ENCODE measurements around the gene BEND3. TPM values are rescaled to one million over a fixed set of nuclear protein-coding genes. Genes with fewer than 3 reads are reported as not detected.

BEND3 gene
- polyA plus RNA-seq, 3 donors: 0.17 to 0.52 (median 0.24) TPM

DNA sequence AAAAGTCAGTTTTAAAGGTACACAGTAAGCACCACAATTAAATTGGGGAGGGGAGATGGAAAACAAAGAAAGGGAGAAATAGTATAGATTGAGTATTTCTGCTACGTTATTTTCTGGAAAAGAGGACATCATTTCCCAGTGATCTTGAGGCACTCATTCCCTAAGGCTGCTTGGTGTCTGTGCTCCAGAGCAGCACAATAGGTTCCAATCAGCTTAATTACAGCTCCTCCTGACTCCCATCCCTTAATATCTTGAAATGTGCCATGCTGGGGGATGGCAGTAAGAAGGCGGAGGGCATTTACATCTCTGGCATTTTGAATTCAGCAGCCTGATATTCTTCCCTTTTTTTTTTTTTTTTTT is 39.5 kb upstream of the BEND3 start:
- Histone ChIP-seq H3K27ac (ENCODE audit: low read depth in 1 of 2, low read length in 2 of 2) (no peak overlapping the region), H3K9ac (ENCODE audit: insufficient read depth, low read length, poor library complexity, severe bottlenecking) (no peak overlapping the region), H3K27me3 (ENCODE audit: control insufficient read depth in 2 of 2, insufficient read depth in 2 of 2, low read length in 2 of 2) (no peaks in the 10 kb centered on the region), H3K4me3 (replicated peaks in 1 of 3; ENCODE audit: low read depth in 2 of 3, low read length in 3 of 3) (no peak overlapping the region), H3K79me2 (ENCODE audit: insufficient read depth, low read length) (no peaks in the 10 kb centered on the region), H3K4me1 (ENCODE audit: control insufficient read depth in 1 of 2, insufficient read depth in 2 of 2, low read length in 2 of 2) (no peaks in the 10 kb centered on the region), H3K9me3 (replicated peaks in 1 of 2; ENCODE audit: control insufficient read depth in 1 of 2, insufficient read depth in 1 of 2, low read length in 2 of 2) (no peaks in the 10 kb centered on the region), H3K36me3 (replicated peaks in 1 of 2; ENCODE audit: control insufficient read depth in 1 of 2, insufficient read depth in 2 of 2, low read length in 2 of 2) (no peaks in the 10 kb centered on the region), H4K20me1 (ENCODE audit: insufficient read depth, low read length) (no peaks in the 10 kb centered on the region), H3K4me2 (replicated peaks; ENCODE audit: extremely low read depth, low read length, poor library complexity, severe bottlenecking) (no peak overlapping the region), H2AFZ (ENCODE audit: insufficient read depth, low read depth, low read length, poor library complexity, severe bottlenecking) (no peak overlapping the region)
- intact Hi-C loops (cut with micrococcal nuclease): no loop called here
- TF ChIP-seq, protein P1, sequence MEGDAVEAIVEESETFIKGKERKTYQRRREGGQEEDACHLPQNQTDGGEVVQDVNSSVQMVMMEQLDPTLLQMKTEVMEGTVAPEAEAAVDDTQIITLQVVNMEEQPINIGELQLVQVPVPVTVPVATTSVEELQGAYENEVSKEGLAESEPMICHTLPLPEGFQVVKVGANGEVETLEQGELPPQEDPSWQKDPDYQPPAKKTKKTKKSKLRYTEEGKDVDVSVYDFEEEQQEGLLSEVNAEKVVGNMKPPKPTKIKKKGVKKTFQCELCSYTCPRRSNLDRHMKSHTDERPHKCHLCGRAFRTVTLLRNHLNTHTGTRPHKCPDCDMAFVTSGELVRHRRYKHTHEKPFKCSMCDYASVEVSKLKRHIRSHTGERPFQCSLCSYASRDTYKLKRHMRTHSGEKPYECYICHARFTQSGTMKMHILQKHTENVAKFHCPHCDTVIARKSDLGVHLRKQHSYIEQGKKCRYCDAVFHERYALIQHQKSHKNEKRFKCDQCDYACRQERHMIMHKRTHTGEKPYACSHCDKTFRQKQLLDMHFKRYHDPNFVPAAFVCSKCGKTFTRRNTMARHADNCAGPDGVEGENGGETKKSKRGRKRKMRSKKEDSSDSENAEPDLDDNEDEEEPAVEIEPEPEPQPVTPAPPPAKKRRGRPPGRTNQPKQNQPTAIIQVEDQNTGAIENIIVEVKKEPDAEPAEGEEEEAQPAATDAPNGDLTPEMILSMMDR (IDR thresholded peaks at IDR 0.05): no peak
- H3K4me3 Mint-ChIP-seq: no peak overlapping the region
- WGBS (ENCODE audit: insufficient coverage): 100% methylated on average over 1 of the region's 2 CpGs
- DNase-seq: no peak
- peaks cover 6 to 7% of the 10 kb centered on the region in 2 donors for H3K36me3 Mint-ChIP-seq
- H3K4me1 Mint-ChIP-seq: peaks cover 1% of the 10 kb centered on the region
- H3K9me3 Mint-ChIP-seq: no peaks in the 10 kb centered on the region
- H3K27me3 Mint-ChIP-seq (ENCODE audit: low read depth in 3 of 3): peaks cover 0 to 2% (median 0%) of the 10 kb centered on the region in 3 donors
- H3K27ac Mint-ChIP-seq: no peak overlapping the region

DNA sequence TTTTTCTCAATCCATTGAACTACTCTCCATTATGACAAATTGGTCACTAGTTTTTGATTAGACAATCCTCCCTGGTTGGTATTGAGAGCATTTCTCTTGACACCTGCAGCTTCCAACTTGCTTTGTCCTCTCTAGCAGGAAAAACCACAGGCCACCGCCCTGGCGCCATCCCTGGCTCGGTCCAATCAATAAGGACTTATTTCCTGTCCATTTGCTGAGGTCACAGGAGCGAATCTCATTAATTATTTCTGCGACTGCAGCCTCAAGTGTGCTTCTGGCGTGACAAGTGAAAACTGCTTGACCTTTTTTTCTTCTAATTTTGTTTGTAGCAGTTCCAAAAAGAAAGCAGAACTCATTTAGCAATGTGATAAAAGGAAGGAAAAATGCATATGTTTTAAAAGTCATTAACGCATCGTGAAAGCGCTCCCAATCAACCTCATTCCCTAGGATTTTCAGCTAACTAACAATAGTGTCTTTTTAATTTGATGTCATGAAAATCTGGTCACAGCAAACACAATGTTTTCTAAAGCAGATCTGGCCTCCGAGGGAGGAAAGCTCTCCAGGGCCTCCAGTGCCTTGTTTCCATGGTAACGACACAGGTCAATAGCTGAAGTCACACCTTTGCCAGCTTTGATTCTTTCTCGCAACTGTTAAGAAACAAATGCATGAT is 39.0 kb upstream of the BEND3 start:
- H3K36me3 Mint-ChIP-seq: peaks cover 6 to 7% of the 10 kb centered on the region in 2 donors
- H2AFZ ChIP-seq (ENCODE audit: insufficient read depth, low read depth, low read length, poor library complexity, severe bottlenecking): no peak overlapping the region
- WGBS (ENCODE audit: insufficient coverage): 88% methylated on average over 5 of the region's 12 CpGs
- no peaks in the 10 kb centered on the region for H3K4me1 ChIP-seq (ENCODE audit: control insufficient read depth in 1 of 2, insufficient read depth in 2 of 2, low read length in 2 of 2)
- H3K27me3 ChIP-seq (ENCODE audit: control insufficient read depth in 2 of 2, insufficient read depth in 2 of 2, low read length in 2 of 2): no peaks in the 10 kb centered on the region
- H3K9ac ChIP-seq (ENCODE audit: insufficient read depth, low read length, poor library complexity, severe bottlenecking): no peak overlapping the region
- no peak for DNase-seq
- no peak overlapping the region for H3K4me3 ChIP-seq (replicated peaks in 1 of 3; ENCODE audit: low read depth in 2 of 3, low read length in 3 of 3)
- TF ChIP-seq, protein P1 (IDR thresholded peaks at IDR 0.05): no peak
- no peaks in the 10 kb centered on the region for H4K20me1 ChIP-seq (ENCODE audit: insufficient read depth, low read length)
- no peak overlapping the region for H3K27ac ChIP-seq (ENCODE audit: low read depth in 1 of 2, low read length in 2 of 2)
- H3K79me2 ChIP-seq (ENCODE audit: insufficient read depth, low read length): no peaks in the 10 kb centered on the region
- intact Hi-C loops (cut with micrococcal nuclease): no loop called here
- H3K9me3 ChIP-seq (replicated peaks in 1 of 2; ENCODE audit: control insufficient read depth in 1 of 2, insufficient read depth in 1 of 2, low read length in 2 of 2): no peaks in the 10 kb centered on the region
- no peaks in the 10 kb centered on the region for H3K36me3 ChIP-seq (replicated peaks in 1 of 2; ENCODE audit: control insufficient read depth in 1 of 2, insufficient read depth in 2 of 2, low read length in 2 of 2)
- no peaks in the 10 kb centered on the region for H3K9me3 Mint-ChIP-seq
- H3K4me1 Mint-ChIP-seq: peaks cover 1% of the 10 kb centered on the region
- no peak overlapping the region for H3K27ac Mint-ChIP-seq
- no peak overlapping the region for H3K4me3 Mint-ChIP-seq
- H3K27me3 Mint-ChIP-seq (ENCODE audit: low read depth in 3 of 3): peaks cover 0 to 2% (median 0%) of the 10 kb centered on the region in 3 donors
- no peak overlapping the region for H3K4me2 ChIP-seq (replicated peaks; ENCODE audit: extremely low read depth, low read length, poor library complexity, severe bottlenecking)
